NT2/D1 (cell line): Measurements from ENCODE around the gene MEIS2.

Experiments used
- SUZ12 ChIP-seq: IDR thresholded peaks from 2 replicates; pipeline ENCODE4 v1.6.1; 2011; ENCODE audit not compliant: insufficient read length, insufficient read depth; ENCODE audit errors: extremely low read depth
- YY1 ChIP-seq: IDR thresholded peaks from 2 replicates; pipeline ENCODE4 v1.6.1; 2011; ENCODE audit not compliant: insufficient read length, insufficient read depth

- no peak for TF ChIP-seq YY1
- no peak for TF ChIP-seq SUZ12
These were observed 255.8 kb downstream of the MEIS2 start for GRCh38 chr15:36844534-36844998.
